Sigmoid colon (tissue), 7 donors: ENCODE measurements around the gene FAM186B. TPM values are rescaled to one million over a fixed set of nuclear protein-coding genes. Genes with fewer than 3 reads are reported as not detected.
A peak's percentile ranks its signal among the peaks of the same experiment; 100 is the strongest.

ENCODE experiments used
- DNase-seq: peaks from one replicate; pipeline ENCODE4 v3.0.0-alpha.2; 2019
- H3K27ac ChIP-seq, 4 donors: fragments of 200-600 bp; sonication (generic); one replicate each; pipeline ENCODE4 v1.5.1; 2016 to 2019; ENCODE audit warnings: mild to moderate bottlenecking in 1 of 4
- H3K27me3 ChIP-seq, 3 donors: fragments of 200-600 bp; sonication (generic); one replicate each; pipeline ENCODE4 v1.5.1; 2019; ENCODE audit warnings: mild to moderate bottlenecking in 1 of 3
- H3K36me3 ChIP-seq, 4 donors: fragments of 200-600 bp; sonication (generic); one replicate each; pipeline ENCODE4 v1.5.1; 2016 to 2019
- H3K4me1 ChIP-seq, 4 donors: fragments of 200-600 bp; sonication (generic); one replicate each; pipeline ENCODE4 v1.5.1; 2017 to 2019
- H3K4me3 ChIP-seq, 4 donors: fragments of 200-600 bp; sonication (generic); one replicate each; pipeline ENCODE4 v1.5.1; 2017 to 2019; ENCODE audit warnings: mild to moderate bottlenecking in 2 of 4, moderate library complexity in 1 of 4
- H3K9me3 ChIP-seq, 4 donors: fragments of 200-600 bp in 3 of 4; sonication (generic) in 3 of 4; one replicate each; pipeline versions ENCODE4 v1.5.1 to v1.6.1; 2013 to 2019
- CTCF ChIP-seq, 4 experiments: fragments of 450-650 bp in 3 of 4; fragments of 200-600 bp in 1 of 4; IDR thresholded peaks; one replicate each; pipeline ENCODE4 v1.5.1; 2016 to 2019; ENCODE audit warnings: antibody characterized with exemption in 4 of 4, mild to moderate bottlenecking in 3 of 4, moderate library complexity in 2 of 4
- EP300 ChIP-seq, 4 donors: sonication (generic); formaldehyde crosslinking; IDR thresholded peaks; one replicate each; pipeline ENCODE4 v1.6.1; 2017; ENCODE audit warnings: antibody characterized with exemption in 4 of 4
- POLR2A ChIP-seq, 2 donors: fragments of 450-650 bp; IDR thresholded peaks; one replicate each; pipeline ENCODE4 v1.6.1; 2016; ENCODE audit warnings: antibody characterized with exemption in 2 of 2, mild to moderate bottlenecking in 2 of 2, moderate library complexity in 2 of 2
- POLR2AphosphoS5 ChIP-seq, 4 donors: sonication (generic); formaldehyde crosslinking; IDR thresholded peaks; one replicate each; pipeline ENCODE4 v1.6.1; 2017; ENCODE audit warnings: antibody characterized with exemption in 4 of 4
- WGBS, 2 donors: extraction: QIAGEN DNeasy Blood & Tissue Kit; methylation state at CpG; one replicate each; pipeline ENCODE4 v1.1.7; 2013; 5-methylcytosine and 5-hydroxymethylcytosine counted together
- intact Hi-C: fragments of 100-400 bp; cut with DNase I; formaldehyde crosslinking; loops from one replicate; pipeline ENCODE4 v1.15.1; 2023
- polyA plus RNA-seq, 3 donors: library from polyadenylated mRNA; stranded (reverse); fragments of 200-250 nt; gene quantifications; one replicate each; pipeline ENCODE4 v1.2.3, GENCODE V29; 2013
- total RNA-seq, 4 donors: library from RNA; depleted of rRNA; stranded (reverse); fragments of >200 nt; gene quantifications; one replicate each; pipeline ENCODE4 v1.1.0, GENCODE V29; 2016
- donor health status: healthy with polysubstance abuse.
- donor health status: Bipolar disorder and iron deficiency.
- donor health status: healthy.

The FAM186B gene
- total and polyA plus RNA-seq, 7 donors: 0.16 to 0.54 (median 0.22) TPM; not detected in 4

GRCh38 chr12:49543221-49543913 is 62.1 kb downstream of the FAM186B start:
- H3K27me3 ChIP-seq: peaks cover 15 to 68% (median 64%) of the 10 kb centered on the region in 3 donors
- DNase-seq: no peak
- WGBS, 2 donors: 35 to 66% methylated on average over 20 of the region's 20 CpGs

GRCh38 chr12:49542592-49543160 is 62.8 kb downstream of the FAM186B start:
- H3K4me3 ChIP-seq: no peak overlapping the region
- H3K4me1 ChIP-seq: peaks cover 0 to 19% (median 13%) of the 10 kb centered on the region in 4 donors
- H3K27ac ChIP-seq: no peak overlapping the region
- H3K36me3 ChIP-seq: no peaks in the 10 kb centered on the region
- intact Hi-C loops: no loop called here
- H3K27me3 ChIP-seq: peaks cover 21 to 70% (median 64%) of the 10 kb centered on the region in 3 donors
- peak; percentile 56 for DNase-seq
- WGBS, 2 donors: 92 to 94% methylated on average over 15 of the region's 15 CpGs
- TF ChIP-seq POLR2AphosphoS5 (IDR thresholded peaks at IDR 0.05): no peak
- TF ChIP-seq EP300 (IDR thresholded peaks at IDR 0.05): no peak
- no peak for TF ChIP-seq POLR2A (IDR thresholded peaks at IDR 0.05)
- TF ChIP-seq CTCF (IDR thresholded peaks at IDR 0.05): no peak
- no peaks in the 10 kb centered on the region for H3K9me3 ChIP-seq

More at GRCh38 chr12:49543221-49543913, 62.1 kb downstream of the FAM186B start:
- TF ChIP-seq POLR2A (IDR thresholded peaks at IDR 0.05): no peak
- TF ChIP-seq EP300 (IDR thresholded peaks at IDR 0.05): no peak
- no peak for TF ChIP-seq CTCF (IDR thresholded peaks at IDR 0.05)
- TF ChIP-seq POLR2AphosphoS5 (IDR thresholded peaks at IDR 0.05): no peak
- H3K9me3 ChIP-seq: no peaks in the 10 kb centered on the region
- H3K27ac ChIP-seq: no peak overlapping the region
- H3K4me3 ChIP-seq: no peak overlapping the region
- intact Hi-C loops: no loop called here
- H3K4me1 ChIP-seq: peaks cover 0 to 13% (median 8%) of the 10 kb centered on the region in 4 donors
- no peaks in the 10 kb centered on the region for H3K36me3 ChIP-seq

GRCh38 chr12:49541911-49542505 is 63.4 kb downstream of the FAM186B start:
- 86 to 89% methylated on average over 7 of the region's 7 CpGs for WGBS, 2 donors
- Histone ChIP-seq H3K27me3 (peaks cover 21 to 76% (median 64%) of the 10 kb centered on the region in 3 donors), H3K4me1 (peaks cover 0 to 23% (median 18%) of the 10 kb centered on the region in 4 donors), H3K27ac (no peak overlapping the region), H3K9me3 (no peaks in the 10 kb centered on the region), H3K4me3 (no peak overlapping the region), H3K36me3 (no peaks in the 10 kb centered on the region)
- peak; percentile 34 for DNase-seq
- intact Hi-C loops: no loop called here
- TF ChIP-seq EP300 (IDR thresholded peaks at IDR 0.05): no peak
- no peak for TF ChIP-seq POLR2A (IDR thresholded peaks at IDR 0.05)
- TF ChIP-seq CTCF (IDR thresholded peaks at IDR 0.05): no peak
- no peak for TF ChIP-seq POLR2AphosphoS5 (IDR thresholded peaks at IDR 0.05)

- Histone ChIP-seq H3K36me3 (no peaks in the 10 kb centered on the region), H3K27ac (no peak overlapping the region), H3K27me3 (peaks cover 25 to 76% (median 61%) of the 10 kb centered on the region in 3 donors), H3K4me1 (peaks cover 0 to 23% (median 18%) of the 10 kb centered on the region in 4 donors), H3K4me3 (no peak overlapping the region), H3K9me3 (no peaks in the 10 kb centered on the region)
- no peak for TF ChIP-seq POLR2A (IDR thresholded peaks at IDR 0.05)
- no peak for TF ChIP-seq EP300 (IDR thresholded peaks at IDR 0.05)
- no peak for TF ChIP-seq CTCF (IDR thresholded peaks at IDR 0.05)
- TF ChIP-seq POLR2AphosphoS5 (IDR thresholded peaks at IDR 0.05): no peak
- intact Hi-C loops: no loop called here
- peak; percentile 53 for DNase-seq
- 85 to 89% methylated on average over 18 of the region's 18 CpGs for WGBS, 2 donors
These were observed 64.1 kb downstream of the FAM186B start for GRCh38 chr12:49541140-49541861.
